PC-3 (cell line): ENCODE results near the gene FAM83D.

Source experiments
- EZH2phosphoT487 ChIP-seq: fragments of 300-600 bp; sonication (generic); IDR thresholded peaks from 2 replicates; pipeline ENCODE4 v1.6.1; 2018; ENCODE audit warnings: mild to moderate bottlenecking, antibody characterized with exemption, low read length, borderline replicate concordance
- TF ChIP-seq, protein P1 (sequence below): fragments of 300-600 bp; sonication (generic); conservative IDR thresholded peaks from 2 replicates; pipeline ENCODE4 v1.5.1; 2017; ENCODE audit warnings: antibody characterized with exemption, low read depth, mild to moderate bottlenecking, low read length

DNA sequence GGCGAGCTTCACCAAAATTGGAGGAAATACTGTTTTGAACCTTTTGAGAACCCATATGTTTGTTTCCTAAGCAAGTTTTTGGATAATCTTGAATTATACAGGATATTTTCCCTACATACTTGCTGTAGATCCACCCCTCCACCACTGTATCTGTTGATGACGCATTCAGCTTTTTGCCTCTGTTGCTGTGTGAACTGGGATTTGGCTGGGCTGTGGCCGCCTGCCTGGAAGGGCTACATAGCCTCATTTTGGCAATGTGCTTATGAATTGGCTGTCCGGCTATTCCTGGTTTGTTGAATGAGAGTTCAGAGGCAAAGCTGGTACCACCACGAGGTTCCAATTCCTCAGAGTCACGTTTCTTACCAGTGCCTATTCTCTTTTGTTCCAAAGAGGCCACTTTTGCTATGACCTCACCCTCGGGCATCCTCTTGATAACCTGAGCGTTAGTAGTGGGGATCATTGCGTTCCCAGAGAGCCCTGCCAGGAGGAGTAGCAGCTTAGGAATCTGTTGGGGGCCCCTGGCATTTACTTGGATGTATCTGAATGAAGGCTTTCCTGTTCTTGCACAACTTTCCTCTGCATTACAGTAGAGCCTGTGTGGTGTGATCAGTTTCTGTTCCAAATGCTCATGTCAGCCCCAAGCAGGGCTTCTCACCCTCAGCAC lies 6.4 kb downstream of the FAM83D start:
- TF ChIP-seq, protein P1, sequence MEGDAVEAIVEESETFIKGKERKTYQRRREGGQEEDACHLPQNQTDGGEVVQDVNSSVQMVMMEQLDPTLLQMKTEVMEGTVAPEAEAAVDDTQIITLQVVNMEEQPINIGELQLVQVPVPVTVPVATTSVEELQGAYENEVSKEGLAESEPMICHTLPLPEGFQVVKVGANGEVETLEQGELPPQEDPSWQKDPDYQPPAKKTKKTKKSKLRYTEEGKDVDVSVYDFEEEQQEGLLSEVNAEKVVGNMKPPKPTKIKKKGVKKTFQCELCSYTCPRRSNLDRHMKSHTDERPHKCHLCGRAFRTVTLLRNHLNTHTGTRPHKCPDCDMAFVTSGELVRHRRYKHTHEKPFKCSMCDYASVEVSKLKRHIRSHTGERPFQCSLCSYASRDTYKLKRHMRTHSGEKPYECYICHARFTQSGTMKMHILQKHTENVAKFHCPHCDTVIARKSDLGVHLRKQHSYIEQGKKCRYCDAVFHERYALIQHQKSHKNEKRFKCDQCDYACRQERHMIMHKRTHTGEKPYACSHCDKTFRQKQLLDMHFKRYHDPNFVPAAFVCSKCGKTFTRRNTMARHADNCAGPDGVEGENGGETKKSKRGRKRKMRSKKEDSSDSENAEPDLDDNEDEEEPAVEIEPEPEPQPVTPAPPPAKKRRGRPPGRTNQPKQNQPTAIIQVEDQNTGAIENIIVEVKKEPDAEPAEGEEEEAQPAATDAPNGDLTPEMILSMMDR = no peak
- TF ChIP-seq EZH2phosphoT487 = no peak
